Endothelial cell (in vitro differentiated cells): ENCODE measurements around the gene PPP3CA. TPM values are rescaled to one million over a fixed set of nuclear protein-coding genes. Genes with fewer than 3 reads are reported as not detected.
"Not testable (repeated sequence)": the region's sequence is repeated elsewhere in the genome, so short reads cannot be mapped to it uniquely, and the experiment has no call there.

Source experiments
- DNase-seq: peaks from one replicate; pipeline ENCODE4 v3.0.0; 2021; ENCODE audit warnings: low spot score
- H3K27ac Mint-ChIP-seq: one replicate; pipeline ENCODE4 v1.8.0; 2021; ENCODE audit warnings: mixed read lengths, inconsistent platforms; ENCODE audit not compliant: unreplicated experiment
- H3K27me3 Mint-ChIP-seq: one replicate; pipeline ENCODE4 v1.8.0; 2021; ENCODE audit warnings: mild to moderate bottlenecking, moderate library complexity, mixed read lengths, inconsistent platforms; ENCODE audit not compliant: unreplicated experiment
- H3K36me3 Mint-ChIP-seq: one replicate; pipeline ENCODE4 v1.8.0; 2021; ENCODE audit warnings: mild to moderate bottlenecking, low read depth, mixed read lengths, inconsistent platforms; ENCODE audit not compliant: unreplicated experiment
- H3K4me1 Mint-ChIP-seq: one replicate; pipeline ENCODE4 v1.8.0; 2021; ENCODE audit warnings: mild to moderate bottlenecking, mixed read lengths, inconsistent platforms; ENCODE audit not compliant: unreplicated experiment
- H3K4me3 Mint-ChIP-seq: one replicate; pipeline ENCODE4 v1.8.0; 2021; ENCODE audit warnings: mild to moderate bottlenecking, mixed read lengths, inconsistent platforms; ENCODE audit not compliant: unreplicated experiment
- H3K9me3 Mint-ChIP-seq: one replicate; pipeline ENCODE4 v1.8.0; 2021; ENCODE audit warnings: mixed read lengths, inconsistent platforms; ENCODE audit not compliant: unreplicated experiment
- total RNA-seq: library from RNA; stranded (reverse); fragmentation: NEBNext Ultra II Directional; extraction: Animal tissue kit (Norgen Biotek cat#: 25700); gene quantifications from one replicate; pipeline ENCODE4 v1.2.1, GENCODE V29; 2021; ENCODE audit not compliant: unreplicated experiment
- TF ChIP-seq, protein P1 (sequence below): fragments of 200-600 bp; sonication (generic); IDR thresholded peaks from one replicate; pipeline ENCODE4 v1.5.0; 2021; ENCODE audit warnings: antibody characterized with exemption; ENCODE audit not compliant: unreplicated experiment

PPP3CA gene
- total RNA-seq, 1 donor from 2014 or later, result 60.5 TPM

DNA sequence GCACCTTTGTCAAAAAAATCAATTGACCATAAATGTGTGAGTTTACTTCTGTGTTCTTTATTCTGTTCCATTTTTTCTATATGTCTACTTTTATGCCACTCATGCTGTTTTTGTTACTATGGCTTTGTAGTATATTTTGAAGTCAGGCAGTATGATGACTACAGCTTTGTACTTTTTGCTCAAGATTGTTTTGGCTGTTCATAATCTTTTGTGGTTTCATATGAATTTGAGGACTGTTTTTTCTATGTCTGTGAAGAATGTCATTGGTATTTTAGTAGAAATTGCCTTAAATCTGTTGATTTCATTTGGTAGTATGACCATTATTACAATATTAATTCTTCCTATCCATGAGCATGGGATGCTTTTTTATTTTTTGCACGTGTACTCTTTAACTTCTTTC lies 346.8 kb downstream of the PPP3CA start:
- Mint-ChIP-seq H3K4me1 (no peaks in the 10 kb centered on the region), H3K27me3 (no peaks in the 10 kb centered on the region), H3K27ac (no peak overlapping the region), H3K4me3 (no peak overlapping the region), H3K9me3 (no peaks in the 10 kb centered on the region), H3K36me3 (no peaks in the 10 kb centered on the region)
- TF ChIP-seq, protein P1, sequence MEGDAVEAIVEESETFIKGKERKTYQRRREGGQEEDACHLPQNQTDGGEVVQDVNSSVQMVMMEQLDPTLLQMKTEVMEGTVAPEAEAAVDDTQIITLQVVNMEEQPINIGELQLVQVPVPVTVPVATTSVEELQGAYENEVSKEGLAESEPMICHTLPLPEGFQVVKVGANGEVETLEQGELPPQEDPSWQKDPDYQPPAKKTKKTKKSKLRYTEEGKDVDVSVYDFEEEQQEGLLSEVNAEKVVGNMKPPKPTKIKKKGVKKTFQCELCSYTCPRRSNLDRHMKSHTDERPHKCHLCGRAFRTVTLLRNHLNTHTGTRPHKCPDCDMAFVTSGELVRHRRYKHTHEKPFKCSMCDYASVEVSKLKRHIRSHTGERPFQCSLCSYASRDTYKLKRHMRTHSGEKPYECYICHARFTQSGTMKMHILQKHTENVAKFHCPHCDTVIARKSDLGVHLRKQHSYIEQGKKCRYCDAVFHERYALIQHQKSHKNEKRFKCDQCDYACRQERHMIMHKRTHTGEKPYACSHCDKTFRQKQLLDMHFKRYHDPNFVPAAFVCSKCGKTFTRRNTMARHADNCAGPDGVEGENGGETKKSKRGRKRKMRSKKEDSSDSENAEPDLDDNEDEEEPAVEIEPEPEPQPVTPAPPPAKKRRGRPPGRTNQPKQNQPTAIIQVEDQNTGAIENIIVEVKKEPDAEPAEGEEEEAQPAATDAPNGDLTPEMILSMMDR, result no peak
- no peak for DNase-seq

DNA sequence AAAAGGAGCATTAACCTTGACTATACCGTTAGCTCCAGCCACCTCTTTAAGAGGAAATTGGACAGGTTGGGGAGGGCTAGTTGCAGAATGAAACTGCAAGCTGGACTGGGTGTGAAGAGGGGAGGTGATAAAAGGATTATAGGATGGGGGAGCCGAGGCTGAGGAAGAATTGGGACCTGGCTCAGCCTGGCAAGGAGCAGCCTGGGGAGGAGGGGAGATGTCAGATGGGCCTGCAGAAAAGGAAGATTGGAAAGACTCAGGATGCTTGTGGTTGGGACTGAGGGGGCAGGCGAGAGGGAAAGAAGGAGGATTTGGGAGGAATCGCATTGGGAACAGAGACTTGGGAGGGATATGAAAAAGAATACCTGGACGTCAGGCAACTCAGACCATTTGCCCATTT lies 351.7 kb downstream of the PPP3CA start:
- peaks cover 3% of the 10 kb centered on the region for H3K4me1 Mint-ChIP-seq
- no peak overlapping the region for H3K27ac Mint-ChIP-seq
- H3K27me3 Mint-ChIP-seq, result no peaks in the 10 kb centered on the region
- H3K4me3 Mint-ChIP-seq, result no peak overlapping the region
- no peaks in the 10 kb centered on the region for H3K36me3 Mint-ChIP-seq
- TF ChIP-seq, protein P1, result no peak
- no peak for DNase-seq
- no peaks in the 10 kb centered on the region for H3K9me3 Mint-ChIP-seq

DNA sequence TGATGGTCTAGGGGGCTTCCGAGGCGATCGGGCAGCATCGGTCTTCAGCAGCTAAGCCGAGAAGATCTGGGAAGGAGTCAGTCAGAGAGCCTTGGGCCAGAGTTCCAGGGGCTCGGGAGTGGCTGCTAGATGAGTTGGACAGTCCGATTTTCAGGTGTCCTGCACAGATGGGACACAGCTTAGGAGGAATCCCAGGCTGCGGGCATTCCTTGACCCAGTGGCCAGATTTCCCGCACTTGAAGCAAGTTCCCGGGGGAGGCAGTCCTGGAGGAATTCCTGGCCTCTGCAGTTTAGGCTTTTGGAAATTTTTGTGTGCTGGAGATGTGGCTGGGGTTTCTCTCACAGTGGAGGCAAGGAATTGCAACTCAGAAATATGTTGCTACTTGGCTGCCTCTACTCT lies 352.3 kb downstream of the PPP3CA start:
- H3K4me1 Mint-ChIP-seq, H3K27ac Mint-ChIP-seq, DNase-seq, H3K4me3 Mint-ChIP-seq, H3K36me3 Mint-ChIP-seq, H3K9me3 Mint-ChIP-seq, H3K27me3 Mint-ChIP-seq: not testable (repeated sequence)

DNA sequence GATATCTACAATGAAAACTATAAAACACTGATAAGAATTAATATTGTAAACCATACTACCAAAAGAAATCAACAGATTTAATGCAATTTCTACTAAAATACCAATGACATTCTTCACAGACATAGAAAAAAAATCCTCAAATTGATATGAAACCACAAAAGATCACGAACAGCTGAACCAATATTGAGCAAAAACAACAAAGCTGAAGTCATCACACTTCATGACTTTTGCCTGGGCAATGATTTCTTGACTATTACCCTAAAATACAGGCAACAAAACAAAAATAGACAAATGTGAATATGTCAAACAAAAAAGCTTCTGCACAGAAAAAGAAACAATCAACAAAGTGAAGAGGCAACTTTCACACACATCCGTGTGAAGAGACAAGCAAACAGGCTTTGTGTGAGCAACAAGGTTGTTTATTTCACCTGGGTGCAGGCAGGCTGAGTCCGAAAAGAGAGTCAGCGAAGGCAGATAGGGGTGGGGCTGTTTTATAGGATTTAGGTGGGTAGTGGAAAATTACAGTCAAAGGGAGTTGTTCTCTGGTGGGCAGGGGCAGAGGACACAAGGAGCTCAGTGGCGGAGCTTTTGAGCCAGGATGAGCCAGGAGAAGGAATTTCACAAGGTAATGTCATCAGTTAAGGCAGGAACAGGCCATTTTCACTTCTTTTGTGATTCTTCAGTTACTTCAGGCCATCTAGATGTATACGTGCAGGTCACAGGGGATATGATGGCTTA lies 355.8 kb downstream of the PPP3CA start:
- not testable (repeated sequence) for H3K4me3 Mint-ChIP-seq, H3K9me3 Mint-ChIP-seq, H3K36me3 Mint-ChIP-seq, H3K27ac Mint-ChIP-seq, DNase-seq, H3K27me3 Mint-ChIP-seq, H3K4me1 Mint-ChIP-seq

DNA sequence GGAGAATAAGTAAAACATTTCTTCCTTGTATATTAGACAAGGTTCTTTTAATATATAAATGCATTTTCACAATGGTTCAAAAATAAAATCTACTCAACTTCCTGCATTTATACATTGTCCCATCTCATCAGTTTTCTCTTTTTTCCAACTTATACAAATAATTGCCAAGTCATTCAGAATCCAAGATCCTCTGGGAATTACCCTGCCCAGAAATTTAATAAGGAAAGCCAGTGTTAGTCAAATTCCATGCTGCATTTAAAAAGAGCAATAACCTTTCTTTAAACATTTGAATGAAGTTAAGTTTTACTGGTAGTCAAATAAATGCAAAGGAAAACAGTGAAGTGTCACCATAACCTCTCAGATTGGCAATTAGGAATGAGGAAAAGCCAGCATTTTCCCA lies 357.9 kb downstream of the PPP3CA start:
- Mint-ChIP-seq H3K4me3 (no peak overlapping the region), H3K9me3 (no peaks in the 10 kb centered on the region), H3K27me3 (no peaks in the 10 kb centered on the region), H3K27ac (no peak overlapping the region), H3K36me3 (no peaks in the 10 kb centered on the region), H3K4me1 (peaks cover 3% of the 10 kb centered on the region)
- DNase-seq, result no peak
- TF ChIP-seq, protein P1, result no peak

DNA sequence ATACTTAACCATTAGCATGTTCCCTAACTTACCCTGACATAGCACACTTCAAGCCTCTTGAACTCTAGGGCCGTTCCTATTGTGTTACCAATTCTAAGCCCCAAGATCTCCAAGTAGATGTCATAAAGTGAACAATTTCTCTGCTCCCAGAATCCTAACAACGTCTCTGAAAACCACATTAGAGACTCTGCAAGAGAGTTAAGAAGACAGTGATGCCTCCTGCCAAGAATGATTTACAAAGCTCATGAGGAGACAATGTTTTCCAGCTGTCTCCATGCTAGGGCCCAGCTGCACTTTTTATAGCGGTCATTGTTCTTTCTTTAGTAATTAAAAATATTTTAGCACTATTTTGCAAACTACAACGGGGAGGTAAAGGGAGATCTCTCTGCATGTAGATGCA lies 358.4 kb downstream of the PPP3CA start:
- Mint-ChIP-seq H3K27ac (no peak overlapping the region), H3K27me3 (no peaks in the 10 kb centered on the region), H3K4me1 (peaks cover 3% of the 10 kb centered on the region), H3K4me3 (no peak overlapping the region), H3K36me3 (no peaks in the 10 kb centered on the region), H3K9me3 (no peaks in the 10 kb centered on the region)
- no peak for DNase-seq
- TF ChIP-seq, protein P1, result no peak
